OCI-LY1 (cell line): ENCODE measurements around the gene SPDYE18.
"Not testable (repeated sequence)": the region's sequence is repeated elsewhere in the genome, so short reads cannot be mapped to it uniquely, and the experiment has no call there.

Source experiments
- EZH2 ChIP-seq: fragments of 200-600 bp; sonication (generic), shearing (Covaris generic); IDR thresholded peaks from 2 replicates; pipeline ENCODE4 v1.8.0; 2017; ENCODE audit warnings: borderline replicate concordance, mixed run types, mild to moderate bottlenecking, antibody characterized with exemption, low read length, moderate library complexity, mixed read lengths
- TF ChIP-seq, protein P1 (sequence below): fragments of 200-600 bp; sonication (generic), shearing (Covaris generic); IDR thresholded peaks from 2 replicates; pipeline ENCODE4 v1.5.1; 2017; ENCODE audit warnings: mild to moderate bottlenecking, antibody characterized with exemption, low read length, moderate library complexity, mixed read lengths

DNA sequence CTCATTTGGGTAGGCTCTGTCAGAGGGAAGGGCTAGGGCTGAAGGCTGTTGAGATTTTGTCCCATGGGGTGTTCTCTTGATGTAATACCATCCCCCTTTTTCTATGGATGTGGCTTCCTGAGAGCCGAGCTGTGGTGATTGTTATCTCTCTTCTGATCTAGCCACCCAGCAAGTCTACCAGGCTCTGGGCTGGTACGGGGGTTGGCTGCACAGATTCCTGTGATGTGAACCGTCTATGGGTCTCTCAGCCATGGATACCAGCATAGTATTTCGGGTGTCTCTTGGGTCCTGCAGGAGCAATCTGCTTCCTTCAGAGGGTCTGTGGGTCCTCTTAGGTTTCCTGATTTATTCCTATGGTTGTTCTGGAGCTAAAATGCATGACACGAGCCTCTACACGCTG, 8.8 kb upstream of the SPDYE18 start:
- TF ChIP-seq, protein P1, sequence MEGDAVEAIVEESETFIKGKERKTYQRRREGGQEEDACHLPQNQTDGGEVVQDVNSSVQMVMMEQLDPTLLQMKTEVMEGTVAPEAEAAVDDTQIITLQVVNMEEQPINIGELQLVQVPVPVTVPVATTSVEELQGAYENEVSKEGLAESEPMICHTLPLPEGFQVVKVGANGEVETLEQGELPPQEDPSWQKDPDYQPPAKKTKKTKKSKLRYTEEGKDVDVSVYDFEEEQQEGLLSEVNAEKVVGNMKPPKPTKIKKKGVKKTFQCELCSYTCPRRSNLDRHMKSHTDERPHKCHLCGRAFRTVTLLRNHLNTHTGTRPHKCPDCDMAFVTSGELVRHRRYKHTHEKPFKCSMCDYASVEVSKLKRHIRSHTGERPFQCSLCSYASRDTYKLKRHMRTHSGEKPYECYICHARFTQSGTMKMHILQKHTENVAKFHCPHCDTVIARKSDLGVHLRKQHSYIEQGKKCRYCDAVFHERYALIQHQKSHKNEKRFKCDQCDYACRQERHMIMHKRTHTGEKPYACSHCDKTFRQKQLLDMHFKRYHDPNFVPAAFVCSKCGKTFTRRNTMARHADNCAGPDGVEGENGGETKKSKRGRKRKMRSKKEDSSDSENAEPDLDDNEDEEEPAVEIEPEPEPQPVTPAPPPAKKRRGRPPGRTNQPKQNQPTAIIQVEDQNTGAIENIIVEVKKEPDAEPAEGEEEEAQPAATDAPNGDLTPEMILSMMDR, result not testable (repeated sequence)
- TF ChIP-seq EZH2, result not testable (repeated sequence)
